SH-SY5Y (cell line): Measurements from ENCODE around the gene CLEC12A.

Experiments used
- GATA2 ChIP-seq: IDR thresholded peaks from 2 replicates; pipeline ENCODE4 v1.6.1; 2011; ENCODE audit warnings: mild to moderate bottlenecking, low read depth, low read length
- GATA3 ChIP-seq: IDR thresholded peaks from 2 replicates; pipeline ENCODE4 v1.6.1; 2011; ENCODE audit warnings: low read depth, mild to moderate bottlenecking, low read length, moderate library complexity

DNA sequence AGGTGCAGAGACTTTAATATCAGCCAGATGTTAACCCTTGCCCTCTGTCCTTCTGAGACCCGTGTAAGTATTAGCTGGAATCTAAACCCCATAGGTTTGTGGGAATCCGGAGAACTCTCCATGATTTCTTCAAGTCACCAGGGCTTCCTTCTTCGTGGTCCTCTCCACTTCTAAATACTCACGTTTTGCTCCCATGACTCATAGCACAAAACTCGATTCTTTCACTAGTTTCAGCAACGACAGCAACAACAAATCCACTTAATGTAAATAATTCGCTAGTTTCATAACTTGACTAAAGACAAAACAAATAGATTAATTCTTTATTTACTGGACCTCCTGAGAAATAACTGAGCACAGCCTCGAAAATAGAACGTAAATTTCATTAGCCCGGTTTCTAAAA is 34.6 kb upstream of the CLEC12A start:
- TF ChIP-seq GATA2 = no peak
- TF ChIP-seq GATA3 = no peak
